GM12875 (cell line): ENCODE data around the gene FXYD1.

Experiments
- H3K4me3 ChIP-seq: one replicate; pipeline ENCODE4 v1.5.1; 2011; ENCODE audit warnings: low read depth, low read length, control low read depth
- CTCF ChIP-seq: IDR thresholded peaks from 2 replicates; pipeline ENCODE4 v1.5.1; 2011; ENCODE audit warnings: low read depth, mild to moderate bottlenecking, control low read depth, inconsistent platforms, low read length, moderate library complexity, borderline replicate concordance; ENCODE audit not compliant: insufficient read depth

FXYD1 gene

DNA sequence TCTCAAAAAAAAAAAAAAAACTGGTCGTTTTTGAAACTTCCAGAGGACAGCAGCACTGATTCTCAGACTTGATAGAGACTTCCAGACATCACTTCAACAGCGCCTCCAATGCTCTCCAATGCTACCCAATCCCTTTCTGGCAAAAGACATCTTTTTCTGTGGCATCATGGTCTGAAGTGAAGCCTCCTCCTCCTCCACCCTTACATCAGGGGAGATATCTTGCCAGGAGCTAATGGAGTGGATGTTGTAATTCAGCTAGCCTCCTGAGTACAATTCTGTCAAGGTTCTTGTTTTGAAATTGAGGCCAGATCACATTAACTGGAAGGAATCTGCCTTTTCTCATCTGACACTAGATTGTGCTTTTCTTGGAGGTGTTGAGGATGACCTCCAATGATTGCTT lies 40.1 kb downstream of the FXYD1 start:
- no peak overlapping the region for H3K4me3 ChIP-seq
- no peak for TF ChIP-seq CTCF

GRCh38 chr19:35179830-35180229 lies 41.2 kb downstream of the FXYD1 start:
- TF ChIP-seq CTCF = no peak
- H3K4me3 ChIP-seq = no peak overlapping the region

- no peak overlapping the region for H3K4me3 ChIP-seq
- TF ChIP-seq CTCF = no peak
Measured at GRCh38 chr19:35181387-35181786, 42.8 kb downstream of the FXYD1 start.

DNA sequence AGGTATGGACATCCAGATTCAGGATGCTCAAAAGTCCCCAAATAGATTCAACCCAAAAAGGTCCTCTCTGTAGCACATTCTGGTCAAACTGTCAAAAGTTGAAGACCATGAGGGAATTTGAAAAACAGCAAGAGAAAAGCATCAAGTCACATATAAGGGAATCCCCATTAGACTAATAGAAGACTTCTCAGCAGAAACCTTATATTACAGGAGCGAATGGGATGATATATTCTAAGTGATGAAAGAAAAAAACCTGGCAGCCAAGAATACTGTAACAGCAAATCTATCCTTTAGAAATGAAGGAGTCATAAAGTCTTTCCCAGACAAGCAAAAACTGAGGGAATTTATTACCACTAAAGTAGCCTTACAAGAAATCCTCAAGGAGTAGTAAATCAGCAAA lies 45.6 kb downstream of the FXYD1 start:
- H3K4me3 ChIP-seq = no peak overlapping the region
- TF ChIP-seq CTCF = no peak

DNA sequence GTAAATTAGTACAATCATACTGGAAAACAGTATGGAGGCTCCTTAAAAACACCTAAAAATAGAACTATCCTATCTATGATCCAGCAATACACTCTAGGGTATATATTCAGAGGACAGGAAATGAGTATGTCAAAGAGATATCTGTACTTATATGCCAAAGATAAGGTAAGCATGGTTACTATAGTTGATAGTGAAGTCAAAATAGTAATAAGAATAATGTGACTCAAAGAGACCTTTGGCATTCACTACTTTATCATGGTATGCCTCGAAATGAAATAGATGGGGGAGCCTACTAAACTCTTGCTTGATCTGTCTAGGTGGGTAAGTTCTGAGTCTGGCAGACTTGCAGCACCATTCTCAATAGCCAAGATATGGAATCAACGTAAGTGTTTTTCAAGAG lies 46.3 kb downstream of the FXYD1 start:
- H3K4me3 ChIP-seq = no peak overlapping the region
- no peak for TF ChIP-seq CTCF
